ENCODE results near the gene CD82.
A peak's percentile ranks its signal among the peaks of the same experiment; 100 is the strongest.

The CD82 gene

DNA sequence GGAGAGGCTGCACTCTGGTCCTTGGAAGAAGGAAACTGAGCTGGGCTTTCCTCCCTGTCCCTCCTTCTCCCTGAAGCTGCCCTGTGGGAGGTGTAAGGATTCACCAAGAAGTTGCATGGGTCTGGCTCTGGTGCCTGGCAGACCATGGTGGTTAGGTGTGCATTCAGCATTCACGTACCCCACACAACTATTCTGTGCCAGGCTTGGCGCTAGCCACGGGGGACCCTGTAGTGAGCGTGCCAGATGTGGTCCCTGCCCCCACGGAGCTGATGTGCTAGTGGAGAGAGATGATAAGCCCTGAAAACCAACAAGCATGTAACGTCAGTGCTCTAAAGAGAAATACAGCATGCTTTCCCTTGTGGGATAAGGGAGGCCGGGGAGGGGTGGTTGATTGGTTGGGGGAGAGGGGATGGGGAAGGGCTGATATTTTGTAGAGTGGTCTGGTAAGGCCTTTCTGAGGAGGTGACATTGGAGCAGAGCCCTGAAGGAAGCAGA, 48.9 kb downstream of the CD82 start:
- no peak overlapping the region for H3K4me2 ChIP-seq (ENCODE audit: low read depth, low read length, poor library complexity, severe bottlenecking)
- H3K36me3 ChIP-seq (ENCODE audit: low read length): no peaks in the 10 kb centered on the region
- no peak overlapping the region for H2AFZ ChIP-seq (ENCODE audit: low read depth, low read length, severe bottlenecking)
- H3K9ac ChIP-seq (ENCODE audit: low read length): no peak overlapping the region
- H3K27ac ChIP-seq (ENCODE audit: low read depth, low read length): peak overlapping the region; percentile 90
- H3K4me3 ChIP-seq (ENCODE audit: insufficient read depth, low read length, poor library complexity, severe bottlenecking): no peak overlapping the region
- TF ChIP-seq, protein P1, sequence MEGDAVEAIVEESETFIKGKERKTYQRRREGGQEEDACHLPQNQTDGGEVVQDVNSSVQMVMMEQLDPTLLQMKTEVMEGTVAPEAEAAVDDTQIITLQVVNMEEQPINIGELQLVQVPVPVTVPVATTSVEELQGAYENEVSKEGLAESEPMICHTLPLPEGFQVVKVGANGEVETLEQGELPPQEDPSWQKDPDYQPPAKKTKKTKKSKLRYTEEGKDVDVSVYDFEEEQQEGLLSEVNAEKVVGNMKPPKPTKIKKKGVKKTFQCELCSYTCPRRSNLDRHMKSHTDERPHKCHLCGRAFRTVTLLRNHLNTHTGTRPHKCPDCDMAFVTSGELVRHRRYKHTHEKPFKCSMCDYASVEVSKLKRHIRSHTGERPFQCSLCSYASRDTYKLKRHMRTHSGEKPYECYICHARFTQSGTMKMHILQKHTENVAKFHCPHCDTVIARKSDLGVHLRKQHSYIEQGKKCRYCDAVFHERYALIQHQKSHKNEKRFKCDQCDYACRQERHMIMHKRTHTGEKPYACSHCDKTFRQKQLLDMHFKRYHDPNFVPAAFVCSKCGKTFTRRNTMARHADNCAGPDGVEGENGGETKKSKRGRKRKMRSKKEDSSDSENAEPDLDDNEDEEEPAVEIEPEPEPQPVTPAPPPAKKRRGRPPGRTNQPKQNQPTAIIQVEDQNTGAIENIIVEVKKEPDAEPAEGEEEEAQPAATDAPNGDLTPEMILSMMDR (IDR thresholded peaks at IDR 0.05; ENCODE audit: insufficient read depth, low read length, poor library complexity, severe bottlenecking): no peak
- no peak for TF ChIP-seq EZH2phosphoT487 (conservative IDR thresholded peaks at IDR 0.05; ENCODE audit: low read length)
- H3F3A ChIP-seq (ENCODE audit: insufficient read depth): no peaks in the 10 kb centered on the region
- no peaks in the 10 kb centered on the region for H3K79me2 ChIP-seq (ENCODE audit: insufficient read depth, low read length)
- H3K27me3 ChIP-seq (ENCODE audit: low read length): no peaks in the 10 kb centered on the region
- H3K9me2 ChIP-seq (replicated peaks; ENCODE audit: insufficient read depth, low read length): no peaks in the 10 kb centered on the region
- no peaks in the 10 kb centered on the region for H4K20me1 ChIP-seq (ENCODE audit: low read depth, low read length)
- H3K9me3 ChIP-seq (ENCODE audit: insufficient read depth, low read length): no peaks in the 10 kb centered on the region

DNA sequence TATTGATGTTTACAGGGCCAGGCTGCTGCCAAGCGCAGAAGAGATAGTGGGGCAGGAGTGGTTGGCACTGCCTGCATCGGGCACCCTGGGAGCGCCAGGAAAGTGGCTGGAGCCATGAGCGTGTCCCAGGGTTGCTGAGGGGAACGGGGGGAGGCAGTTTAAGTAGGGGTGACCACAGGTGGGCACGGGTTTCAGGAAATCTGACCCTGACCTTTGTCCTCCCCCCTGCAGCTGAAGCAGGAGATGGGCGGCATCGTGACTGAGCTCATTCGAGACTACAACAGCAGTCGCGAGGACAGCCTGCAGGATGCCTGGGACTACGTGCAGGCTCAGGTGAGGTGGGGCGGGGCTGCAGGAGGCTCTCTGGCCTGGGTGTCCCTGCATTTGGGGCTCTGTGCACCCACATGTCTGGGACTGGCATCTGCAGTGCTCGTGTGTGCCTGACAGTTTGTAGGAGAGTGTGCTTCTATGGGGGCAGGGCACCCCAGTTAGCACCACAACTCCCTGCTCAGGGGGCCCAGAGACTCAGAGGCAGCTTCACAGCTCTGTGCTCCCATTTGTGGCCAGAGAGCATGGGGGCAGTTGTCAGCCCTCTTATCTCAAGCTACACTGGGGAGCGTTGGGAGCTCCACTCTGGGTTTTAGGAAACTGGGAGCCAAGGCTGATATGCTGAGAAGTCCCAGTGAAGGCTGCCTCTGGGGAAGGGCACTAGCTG, 49.7 kb downstream of the CD82 start:
- Histone ChIP-seq H3K27ac (ENCODE audit: low read depth, low read length) (peak overlapping the region; percentile 90), H4K20me1 (ENCODE audit: low read depth, low read length) (no peaks in the 10 kb centered on the region), H3F3A (ENCODE audit: insufficient read depth) (no peaks in the 10 kb centered on the region), H3K27me3 (ENCODE audit: low read length) (no peaks in the 10 kb centered on the region), H3K4me3 (ENCODE audit: insufficient read depth, low read length, poor library complexity, severe bottlenecking) (no peak overlapping the region), H3K9me3 (ENCODE audit: insufficient read depth, low read length) (no peaks in the 10 kb centered on the region), H3K9me2 (replicated peaks; ENCODE audit: insufficient read depth, low read length) (no peaks in the 10 kb centered on the region), H3K79me2 (ENCODE audit: insufficient read depth, low read length) (no peaks in the 10 kb centered on the region), H2AFZ (ENCODE audit: low read depth, low read length, severe bottlenecking) (no peak overlapping the region), H3K36me3 (ENCODE audit: low read length) (no peaks in the 10 kb centered on the region), H3K9ac (ENCODE audit: low read length) (no peak overlapping the region), H3K4me2 (ENCODE audit: low read depth, low read length, poor library complexity, severe bottlenecking) (no peak overlapping the region)
- TF ChIP-seq, protein P1 (IDR thresholded peaks at IDR 0.05; ENCODE audit: insufficient read depth, low read length, poor library complexity, severe bottlenecking): no peak
- TF ChIP-seq EZH2phosphoT487 (conservative IDR thresholded peaks at IDR 0.05; ENCODE audit: low read length): no peak

DNA sequence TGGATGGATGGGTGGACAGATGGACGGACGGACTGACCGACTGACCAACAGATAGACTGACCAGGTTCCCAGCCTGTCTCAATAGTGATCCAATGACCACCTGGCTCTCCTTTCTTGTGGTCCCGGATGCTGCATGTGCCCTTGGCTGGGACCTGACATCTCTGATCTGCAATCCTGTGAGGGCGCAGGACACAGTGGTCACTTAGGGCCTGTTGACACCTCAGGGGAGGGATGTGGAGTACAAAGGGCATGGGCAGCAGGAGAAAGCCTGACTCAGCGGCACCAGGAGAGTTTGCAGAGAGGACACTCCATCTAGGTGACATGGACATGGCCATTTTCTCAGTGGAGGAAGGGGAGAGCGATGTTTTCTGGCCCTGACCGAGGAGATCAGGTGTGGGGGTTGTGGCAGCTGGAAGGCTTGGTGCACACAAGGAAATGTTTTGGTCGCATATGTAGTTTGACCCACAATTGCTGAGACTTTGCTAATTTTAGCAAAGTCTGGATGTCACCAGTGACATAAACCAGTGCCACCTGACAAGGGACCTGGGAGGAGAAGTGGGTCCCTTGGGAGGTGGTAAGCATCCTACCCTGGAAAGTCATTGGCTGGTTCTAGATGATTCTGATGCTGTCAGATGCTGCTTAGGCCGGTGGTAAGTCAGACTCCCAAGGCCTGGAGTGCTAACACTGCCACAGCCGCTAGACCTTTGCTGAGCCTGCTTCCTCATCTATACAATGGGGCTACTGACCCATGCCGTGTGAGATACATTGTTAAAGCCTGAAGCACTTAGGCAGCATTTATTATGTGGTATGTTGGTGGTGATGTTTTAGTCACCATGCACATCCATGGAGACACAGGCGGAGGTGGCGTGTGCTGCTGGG, 50.7 kb downstream of the CD82 start:
- TF ChIP-seq EZH2phosphoT487 (conservative IDR thresholded peaks at IDR 0.05; ENCODE audit: low read length): no peak
- TF ChIP-seq, protein P1 (IDR thresholded peaks at IDR 0.05; ENCODE audit: insufficient read depth, low read length, poor library complexity, severe bottlenecking): no peak
- Histone ChIP-seq H3K9me3 (ENCODE audit: insufficient read depth, low read length) (no peaks in the 10 kb centered on the region), H3K79me2 (ENCODE audit: insufficient read depth, low read length) (no peaks in the 10 kb centered on the region), H2AFZ (ENCODE audit: low read depth, low read length, severe bottlenecking) (no peak overlapping the region), H3K36me3 (ENCODE audit: low read length) (no peaks in the 10 kb centered on the region), H3K9ac (ENCODE audit: low read length) (no peak overlapping the region), H3F3A (ENCODE audit: insufficient read depth) (no peaks in the 10 kb centered on the region), H3K27ac (ENCODE audit: low read depth, low read length) (no peak overlapping the region; the same call in 1 of the 2 replicates), H3K4me2 (ENCODE audit: low read depth, low read length, poor library complexity, severe bottlenecking) (no peak overlapping the region), H3K9me2 (replicated peaks; ENCODE audit: insufficient read depth, low read length) (no peaks in the 10 kb centered on the region), H4K20me1 (ENCODE audit: low read depth, low read length) (no peaks in the 10 kb centered on the region), H3K4me3 (ENCODE audit: insufficient read depth, low read length, poor library complexity, severe bottlenecking) (no peak overlapping the region), H3K27me3 (ENCODE audit: low read length) (no peaks in the 10 kb centered on the region)

Data from SU-DHL-6 (cell line).